GM12878 (cell line): ENCODE data around the gene SLC25A39. TPM values are rescaled to one million over a fixed set of nuclear protein-coding genes. Genes with fewer than 3 reads are reported as not detected.

ENCODE experiments used
- ATAC-seq: fragments of 200-7000 bp; cut with Tn5 transposase; 3 replicates; pipeline ENCODE4 v1.9.1; 2020; ENCODE audit warnings: mild to moderate bottlenecking, moderate library complexity
- BruUV-seq: library from RNA; stranded (reverse); fragments of 400-500 nt; replicated peaks from 2 replicates; lab custom pipeline; 2021; lab: Mats Ljungman, UMichigan
- CTCF ChIA-PET: fragments of 300-600 bp; sonication (Branson Sonifier 250); formaldehyde crosslinking; extraction: SDS; loops from one replicate; lab custom pipeline; 2021; ENCODE audit warnings: inconsistent platforms; lab: Yijun Ruan, JAX
- POLR2A ChIA-PET: fragments of 350-600 bp; formaldehyde crosslinking; extraction: SDS; loops from one replicate; lab custom pipeline; 2021; ENCODE audit warnings: inconsistent platforms; lab: Charles Lee
- RAD21 ChIA-PET: fragments of 300-600 bp; sonication (Branson Sonifier 250); formaldehyde crosslinking; loops from one replicate; lab custom pipeline; 2023; ENCODE audit warnings: antibody characterized with exemption; ENCODE audit not compliant: unreplicated experiment; lab: Charles Lee
- SMC1A ChIA-PET: fragments of 300-600 bp; sonication (Branson Sonifier 250); formaldehyde crosslinking; loops from one replicate; lab custom pipeline; 2023; ENCODE audit not compliant: unreplicated experiment, uncharacterized antibody; lab: Charles Lee
- DNase-seq: peaks from one replicate; pipeline ENCODE4 v3.0.0-alpha.2; 2011; ENCODE audit warnings: low read depth, low spot score
- FAIRE-seq: peaks from 3 replicates; lab custom pipeline; 2011; peaks lifted over from hg19 to GRCh38; lab: Jason Lieb, UNC
- H2AFZ ChIP-seq: 2 replicates; pipeline ENCODE4 v1.6.0; 2011; ENCODE audit warnings: low read depth, low read length, control low read depth; ENCODE audit not compliant: control insufficient read depth
- H3K27ac ChIP-seq: 2 replicates; pipeline ENCODE4 v1.5.1; 2011; ENCODE audit warnings: control low read depth; ENCODE audit not compliant: control insufficient read depth, insufficient read depth
- H3K27me3 ChIP-seq, 2 experiments: replicated peaks in 1 of 2; 2 replicates each; pipeline versions ENCODE4 v1.6.0 to v1.6.1; 2011; ENCODE audit warnings: low read length in 1 of 2; ENCODE audit not compliant: control insufficient read depth in 2 of 2, insufficient read depth in 2 of 2
- H3K36me3 ChIP-seq, 2 experiments: 2 replicates each; pipeline ENCODE4 v1.5.1; 2011; ENCODE audit warnings: low read length in 1 of 2; ENCODE audit not compliant: control insufficient read depth in 2 of 2, insufficient read depth in 2 of 2
- H3K4me1 ChIP-seq: 2 replicates; pipeline ENCODE4 v1.6.1; 2011; ENCODE audit warnings: mild to moderate bottlenecking, low read length, moderate library complexity, mixed read lengths; ENCODE audit not compliant: control insufficient read depth, insufficient read depth
- H3K4me2 ChIP-seq: 2 replicates; pipeline ENCODE4 v1.6.0; 2011; ENCODE audit warnings: control low read depth; ENCODE audit not compliant: control insufficient read depth, insufficient read depth
- H3K4me3 ChIP-seq: fragments of 200-600 bp; sonication (generic); 2 replicates; pipeline ENCODE4 v1.5.1; 2016
- H3K79me2 ChIP-seq: 2 replicates; pipeline ENCODE4 v1.6.0; 2011; ENCODE audit warnings: low read length; ENCODE audit not compliant: control insufficient read depth, insufficient read depth
- H3K9ac ChIP-seq: 2 replicates; pipeline ENCODE4 v1.8.0; 2011; ENCODE audit warnings: low read length, control low read depth, mixed read lengths; ENCODE audit not compliant: control insufficient read depth, insufficient read depth
- H3K9me3 ChIP-seq: replicated peaks from 3 replicates; pipeline ENCODE4 v1.5.1; 2011; ENCODE audit warnings: mild to moderate bottlenecking, low read length; ENCODE audit not compliant: control insufficient read depth, insufficient read depth
- H4K20me1 ChIP-seq: 2 replicates; pipeline ENCODE4 v1.6.0; 2011; ENCODE audit not compliant: control insufficient read depth, insufficient read depth
- CEBPB ChIP-seq, 2 experiments: fragments of 150-350 bp in 1 of 2; IDR thresholded peaks; 2 replicates each; pipeline ENCODE4 v1.6.1; 2012 to 2014; ENCODE audit warnings: low read depth in 2 of 2, low read length in 2 of 2, borderline replicate concordance in 1 of 2, inconsistent platforms in 1 of 2
- DPF2 ChIP-seq: fragments of 450-650 bp; IDR thresholded peaks from 2 replicates; pipeline ENCODE4 v1.6.1; 2017; ENCODE audit warnings: mild to moderate bottlenecking
- E2F4 ChIP-seq: IDR thresholded peaks from 2 replicates; pipeline ENCODE4 v1.6.1; 2012; ENCODE audit warnings: low read depth, low read length, improper control_type of control experiment
- EED ChIP-seq: sonication (generic); IDR thresholded peaks from 2 replicates; pipeline ENCODE4 v1.6.1; 2016; ENCODE audit warnings: antibody characterized with exemption, low read depth
- EZH2 ChIP-seq: IDR thresholded peaks from 2 replicates; pipeline ENCODE4 v1.6.1; 2012; ENCODE audit warnings: low read depth, mild to moderate bottlenecking, control low read depth, inconsistent platforms, low read length, borderline replicate concordance; ENCODE audit not compliant: control insufficient read depth
- IKZF2 ChIP-seq, 2 experiments: fragments of 450-650 bp; IDR thresholded peaks; 2 replicates each; pipeline ENCODE4 v1.6.1; 2017; ENCODE audit warnings: mild to moderate bottlenecking in 2 of 2, moderate library complexity in 2 of 2
- KLF5 ChIP-seq: fragments of 450-650 bp; IDR thresholded peaks from 2 replicates; pipeline ENCODE4 v1.6.1; 2014; ENCODE audit warnings: mild to moderate bottlenecking; ENCODE audit not compliant: partially characterized antibody
- LARP7 ChIP-seq: fragments of 450-650 bp; IDR thresholded peaks from 2 replicates; pipeline ENCODE4 v1.6.1; 2017; ENCODE audit warnings: mild to moderate bottlenecking
- NFXL1 ChIP-seq: fragments of 450-650 bp; IDR thresholded peaks from 2 replicates; pipeline ENCODE4 v1.6.1; 2017; ENCODE audit warnings: antibody characterized with exemption, mild to moderate bottlenecking, borderline replicate concordance
- NFYB ChIP-seq: IDR thresholded peaks from 2 replicates; pipeline ENCODE4 v1.6.1; 2011; ENCODE audit warnings: low read depth, mild to moderate bottlenecking, low read length, improper control_type of control experiment, moderate library complexity; ENCODE audit not compliant: insufficient read depth
- PAX5 ChIP-seq: IDR thresholded peaks from 2 replicates; pipeline ENCODE4 v1.6.1; 2011; ENCODE audit warnings: low read depth, low read length, borderline replicate concordance
- POU2F2 ChIP-seq: IDR thresholded peaks from 3 replicates; pipeline ENCODE4 v1.6.1; 2011; ENCODE audit warnings: low read depth, mild to moderate bottlenecking, low read length, borderline replicate concordance
- RB1 ChIP-seq: fragments of 450-650 bp; formaldehyde crosslinking; IDR thresholded peaks from 2 replicates; pipeline ENCODE4 v1.6.1; 2017; ENCODE audit warnings: mild to moderate bottlenecking, borderline replicate concordance
- RBBP5 ChIP-seq: fragments of 200-600 bp; sonication (generic); conservative IDR thresholded peaks from 2 replicates; pipeline ENCODE4 v1.6.1; 2016
- SUPT20H ChIP-seq: IDR thresholded peaks from 2 replicates; pipeline ENCODE4 v1.6.1; 2011; ENCODE audit warnings: low read depth, mild to moderate bottlenecking, low read length, moderate library complexity, borderline replicate concordance; ENCODE audit not compliant: control insufficient read depth
- TCF12 ChIP-seq: IDR thresholded peaks from 2 replicates; pipeline ENCODE4 v1.6.1; 2011; ENCODE audit warnings: low read depth, mild to moderate bottlenecking, low read length
- WGBS: methylation state at CpG from one replicate; pipeline ENCODE4 v1.1.6; 2016; ENCODE audit warnings: low lambda C conversion rate; ENCODE audit not compliant: insufficient replicate concordance, insufficient coverage; ENCODE audit errors: missing lambda C conversion rate; 5-methylcytosine and 5-hydroxymethylcytosine counted together
- in situ Hi-C: fragments of 300-500 bp; cut with MboI; formaldehyde crosslinking; loops from 9 replicates; pipeline ENCODE4 v1.14.3; 2018; ENCODE audit warnings: mixed read lengths
- intact Hi-C: fragments of 100-400 bp; cut with micrococcal nuclease; formaldehyde crosslinking; loops from one replicate; pipeline ENCODE4 v1.14.2; 2022; ENCODE audit not compliant: unreplicated experiment
- polyA plus RNA-seq, 11 experiments: library from polyadenylated mRNA; depleted of rRNA in 4 of 11; unstranded in 6 of 11; stranded (reverse) in 5 of 11; fragments of >200 nt; fragmentation: Nextera tagmentation in 4 of 11; fragmentation: Illumina TruSeq in 1 of 11; extraction: Ambion mirVana in 4 of 11; extraction: Trizol in 1 of 11; gene quantifications; 1 replicate in 1 of 11; 2 replicates in 10 of 11; pipeline versions ENCODE4 v1.2.1 to v1.2.3, GENCODE V29; 2011 to 2016; ENCODE audit warnings: inconsistent platforms in 2 of 11, missing spikeins in 2 of 11, low read depth in 1 of 11
- total RNA-seq, 4 experiments: library from RNA; depleted of rRNA in 3 of 4; stranded (reverse); fragments of >200 nt in 3 of 4; fragmentation: Illumina TruSeq in 1 of 4; extraction: Trizol in 1 of 4; gene quantifications; 2 replicates each; pipeline versions ENCODE4 v1.2.1 to v1.2.3, GENCODE V29; 2013 to 2021
- TF ChIP-seq, protein P1 (sequence below): fragments of 450-650 bp; conservative IDR thresholded peaks from 2 replicates; pipeline ENCODE4 v1.6.1; 2017; ENCODE audit warnings: mild to moderate bottlenecking, moderate library complexity
- TF ChIP-seq, protein P2 (sequence below): IDR thresholded peaks from 2 replicates; pipeline ENCODE4 v1.6.1; 2011; ENCODE audit warnings: borderline replicate concordance, low read depth, mild to moderate bottlenecking, moderate library complexity, low read length; ENCODE audit not compliant: insufficient read depth, poor library complexity, severe bottlenecking

The SLC25A39 gene
- total and polyA plus RNA-seq, 10 of the 15 experiments (the other 5 are each of a cell fraction or from before 2014, with no cell fraction given) = 3.5 to 270 (median 150) TPM

- POLR2A ChIA-PET = interaction anchor here (0.8 kb wide), 1 partner anchor 28 kb away, joined by 3 read pairs; no protein-coding TSS in a partner anchor
- TF ChIP-seq E2F4 (no peak), SUPT20H (no peak), DPF2 (no peak), EZH2 (no peak), RBBP5 (no peak), CEBPB (IDR thresholded peaks at IDR 0.05; ENCODE audit: borderline replicate concordance in 1 of 2, low read depth in 2 of 2, low read length in 2 of 2) (no peak), TCF12 (no peak), POU2F2 (no peak), PAX5 (no peak), EED (no peak), NFXL1 (no peak), LARP7 (no peak), IKZF2 (IDR thresholded peaks at IDR 0.05) (no peak), NFYB (no peak), KLF5 (no peak), RB1 (no peak)
- TF ChIP-seq, protein P1, sequence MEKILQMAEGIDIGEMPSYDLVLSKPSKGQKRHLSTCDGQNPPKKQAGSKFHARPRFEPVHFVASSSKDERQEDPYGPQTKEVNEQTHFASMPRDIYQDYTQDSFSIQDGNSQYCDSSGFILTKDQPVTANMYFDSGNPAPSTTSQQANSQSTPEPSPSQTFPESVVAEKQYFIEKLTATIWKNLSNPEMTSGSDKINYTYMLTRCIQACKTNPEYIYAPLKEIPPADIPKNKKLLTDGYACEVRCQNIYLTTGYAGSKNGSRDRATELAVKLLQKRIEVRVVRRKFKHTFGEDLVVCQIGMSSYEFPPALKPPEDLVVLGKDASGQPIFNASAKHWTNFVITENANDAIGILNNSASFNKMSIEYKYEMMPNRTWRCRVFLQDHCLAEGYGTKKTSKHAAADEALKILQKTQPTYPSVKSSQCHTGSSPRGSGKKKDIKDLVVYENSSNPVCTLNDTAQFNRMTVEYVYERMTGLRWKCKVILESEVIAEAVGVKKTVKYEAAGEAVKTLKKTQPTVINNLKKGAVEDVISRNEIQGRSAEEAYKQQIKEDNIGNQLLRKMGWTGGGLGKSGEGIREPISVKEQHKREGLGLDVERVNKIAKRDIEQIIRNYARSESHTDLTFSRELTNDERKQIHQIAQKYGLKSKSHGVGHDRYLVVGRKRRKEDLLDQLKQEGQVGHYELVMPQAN = no peak
- TF ChIP-seq, protein P2, sequence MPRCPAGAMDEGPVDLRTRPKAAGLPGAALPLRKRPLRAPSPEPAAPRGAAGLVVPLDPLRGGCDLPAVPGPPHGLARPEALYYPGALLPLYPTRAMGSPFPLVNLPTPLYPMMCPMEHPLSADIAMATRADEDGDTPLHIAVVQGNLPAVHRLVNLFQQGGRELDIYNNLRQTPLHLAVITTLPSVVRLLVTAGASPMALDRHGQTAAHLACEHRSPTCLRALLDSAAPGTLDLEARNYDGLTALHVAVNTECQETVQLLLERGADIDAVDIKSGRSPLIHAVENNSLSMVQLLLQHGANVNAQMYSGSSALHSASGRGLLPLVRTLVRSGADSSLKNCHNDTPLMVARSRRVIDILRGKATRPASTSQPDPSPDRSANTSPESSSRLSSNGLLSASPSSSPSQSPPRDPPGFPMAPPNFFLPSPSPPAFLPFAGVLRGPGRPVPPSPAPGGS = no peak
Measured at GRCh38 chr17:44359458-44360143, 35.0 kb upstream of the SLC25A39 start.

More at GRCh38 chr17:44359458-44360143, 35.0 kb upstream of the SLC25A39 start:
- ATAC-seq = no peak
- intact Hi-C loops = no loop called here
- Histone ChIP-seq H3K36me3 (no peaks in the 10 kb centered on the region), H3K4me2 (no peak overlapping the region), H3K4me3 (no peak overlapping the region), H3K9ac (no peak overlapping the region), H3K9me3 (no peaks in the 10 kb centered on the region), H3K27ac (no peak overlapping the region), H3K79me2 (no peaks in the 10 kb centered on the region), H3K27me3 (peaks cover 0 to 2% of the 10 kb centered on the region in 2 experiments; a peak in 1 of 4 replicates), H3K4me1 (no peaks in the 10 kb centered on the region), H2AFZ (no peak overlapping the region), H4K20me1 (no peaks in the 10 kb centered on the region)
- BruUV-seq = no TSS peak
- SMC1A ChIA-PET = no interaction called here
- RAD21 ChIA-PET = interaction anchor here (0.5 kb wide), 1 partner anchor 195 kb away, joined by 3 read pairs; no protein-coding TSS in a partner anchor
- WGBS = 48% methylated on average over 11 of the region's 14 CpGs
- in situ Hi-C loops = no loop called here
- CTCF ChIA-PET = interaction anchor here (0.7 to 2.7 kb wide), 6 partner anchors 9 to 248 kb away, joined by 3 to 11 read pairs (median 4); no protein-coding TSS in a partner anchor
- DNase-seq = no peak
- no peak for FAIRE-seq
